Peyer's patch (tissue), 4 donors: ENCODE data around the gene TGM5. TPM values are rescaled to one million over a fixed set of nuclear protein-coding genes. Genes with fewer than 3 reads are reported as not detected.
"Not testable (repeated sequence)": the region's sequence is repeated elsewhere in the genome, so short reads cannot be mapped to it uniquely, and the experiment has no call there.

Experiments
- DNase-seq, 3 donors: peaks; one replicate each; pipeline ENCODE4 v3.0.0-alpha.2; 2017 to 2019
- H3K27ac ChIP-seq, 4 donors: fragments of 200-600 bp; sonication (generic); one replicate each; pipeline ENCODE4 v1.5.1; 2016 to 2019
- H3K27me3 ChIP-seq, 2 donors: fragments of 200-600 bp; sonication (generic); one replicate each; pipeline ENCODE4 v1.5.1; 2019
- H3K36me3 ChIP-seq, 3 donors: fragments of 200-600 bp; sonication (generic); one replicate each; pipeline ENCODE4 v1.5.1; 2016 to 2019
- H3K4me1 ChIP-seq, 4 donors: fragments of 200-600 bp; sonication (generic); one replicate each; pipeline ENCODE4 v1.5.1; 2016 to 2019
- H3K4me3 ChIP-seq, 4 donors: fragments of 200-600 bp; sonication (generic); 1 replicate in 3 of 4; 2 replicates in 1 of 4; pipeline ENCODE4 v1.5.1; 2016 to 2019; ENCODE audit warnings: mild to moderate bottlenecking in 1 of 4
- H3K9me3 ChIP-seq, 4 donors: fragments of 200-600 bp; sonication (generic); one replicate each; pipeline ENCODE4 v1.5.1; 2016 to 2019; ENCODE audit warnings: mild to moderate bottlenecking in 1 of 4
- POLR2A ChIP-seq, 2 donors: fragments of 450-650 bp; IDR thresholded peaks; one replicate each; pipeline ENCODE4 v1.5.1; 2017; ENCODE audit warnings: antibody characterized with exemption in 2 of 2, mild to moderate bottlenecking in 2 of 2, moderate library complexity in 2 of 2
- total RNA-seq, 4 donors: library from RNA; depleted of rRNA; stranded (reverse); fragments of >200 nt; gene quantifications; one replicate each; pipeline ENCODE4 v1.1.0, GENCODE V29; 2016
- TF ChIP-seq, protein P1 (sequence below), 6 experiments: fragments of 450-650 bp in 4 of 6; fragments of 200-600 bp in 2 of 6; sonication (generic) in 1 of 6; IDR thresholded peaks; one replicate each; pipeline ENCODE4 v1.5.1; 2017 to 2019; ENCODE audit warnings: antibody characterized with exemption in 6 of 6, mild to moderate bottlenecking in 3 of 6, moderate library complexity in 1 of 6

TGM5 gene
- total RNA-seq, 4 donors from 2014 or later = not detected

DNA sequence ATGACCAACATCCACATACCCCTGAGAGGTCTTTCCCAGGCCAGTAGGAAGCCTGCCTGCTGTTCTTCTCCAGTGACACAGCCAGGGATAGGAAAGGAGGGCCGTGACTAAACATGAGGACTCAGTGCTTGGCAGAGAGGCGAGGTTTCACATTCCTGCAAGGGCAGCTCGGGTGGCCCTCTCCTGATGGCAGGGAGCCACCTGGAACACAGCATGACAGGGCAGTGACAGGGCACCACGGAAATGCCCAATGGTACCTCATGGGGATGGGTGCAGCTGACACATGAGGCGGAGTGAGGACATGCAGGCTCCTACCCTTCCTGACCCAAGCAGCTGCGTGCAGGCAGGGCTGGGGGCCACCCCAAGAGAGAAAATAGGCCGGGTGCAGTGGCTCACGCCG is 7.4 kb upstream of the TGM5 start:
- no peaks in the 10 kb centered on the region for H3K27me3 ChIP-seq
- no peaks in the 10 kb centered on the region for H3K9me3 ChIP-seq
- no peak overlapping the region for H3K4me3 ChIP-seq
- no peaks in the 10 kb centered on the region for H3K36me3 ChIP-seq
- no peak overlapping the region for H3K27ac ChIP-seq
- TF ChIP-seq, protein P1, sequence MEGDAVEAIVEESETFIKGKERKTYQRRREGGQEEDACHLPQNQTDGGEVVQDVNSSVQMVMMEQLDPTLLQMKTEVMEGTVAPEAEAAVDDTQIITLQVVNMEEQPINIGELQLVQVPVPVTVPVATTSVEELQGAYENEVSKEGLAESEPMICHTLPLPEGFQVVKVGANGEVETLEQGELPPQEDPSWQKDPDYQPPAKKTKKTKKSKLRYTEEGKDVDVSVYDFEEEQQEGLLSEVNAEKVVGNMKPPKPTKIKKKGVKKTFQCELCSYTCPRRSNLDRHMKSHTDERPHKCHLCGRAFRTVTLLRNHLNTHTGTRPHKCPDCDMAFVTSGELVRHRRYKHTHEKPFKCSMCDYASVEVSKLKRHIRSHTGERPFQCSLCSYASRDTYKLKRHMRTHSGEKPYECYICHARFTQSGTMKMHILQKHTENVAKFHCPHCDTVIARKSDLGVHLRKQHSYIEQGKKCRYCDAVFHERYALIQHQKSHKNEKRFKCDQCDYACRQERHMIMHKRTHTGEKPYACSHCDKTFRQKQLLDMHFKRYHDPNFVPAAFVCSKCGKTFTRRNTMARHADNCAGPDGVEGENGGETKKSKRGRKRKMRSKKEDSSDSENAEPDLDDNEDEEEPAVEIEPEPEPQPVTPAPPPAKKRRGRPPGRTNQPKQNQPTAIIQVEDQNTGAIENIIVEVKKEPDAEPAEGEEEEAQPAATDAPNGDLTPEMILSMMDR (IDR thresholded peaks at IDR 0.05) = no peak
- no peak for TF ChIP-seq POLR2A (IDR thresholded peaks at IDR 0.05)
- H3K4me1 ChIP-seq = peaks cover 0 to 11% (median 0%) of the 10 kb centered on the region in 4 donors
- peak in 1 of 3 donors; percentile 8 for DNase-seq

DNA sequence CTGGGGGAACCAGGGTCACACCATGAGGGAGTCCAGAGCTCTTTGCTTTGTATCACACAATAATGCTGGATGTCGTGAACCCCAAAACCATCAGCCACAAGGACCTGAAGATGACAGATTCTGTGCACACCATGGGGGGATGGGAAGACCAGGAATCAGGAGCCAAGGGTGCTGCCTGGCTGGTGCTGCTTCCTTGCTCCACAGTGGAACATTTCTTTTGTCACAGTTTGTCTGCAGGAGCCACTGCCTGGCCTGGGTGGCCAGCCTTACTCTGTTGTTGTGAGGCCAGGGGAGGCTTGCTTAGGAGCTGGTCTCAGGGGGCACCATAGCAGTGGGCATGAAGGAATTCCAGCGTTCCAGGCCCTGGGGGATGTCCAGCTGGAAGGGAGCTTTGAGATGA is 6.5 kb upstream of the TGM5 start:
- Histone ChIP-seq H3K36me3 (no peaks in the 10 kb centered on the region), H3K9me3 (no peaks in the 10 kb centered on the region), H3K27ac (no peak overlapping the region), H3K4me3 (no peak overlapping the region), H3K27me3 (no peaks in the 10 kb centered on the region), H3K4me1 (peaks cover 0 to 11% (median 0%) of the 10 kb centered on the region in 4 donors)
- TF ChIP-seq, protein P1 (IDR thresholded peaks at IDR 0.05) = no peak
- no peak for TF ChIP-seq POLR2A (IDR thresholded peaks at IDR 0.05)
- no peak for DNase-seq

DNA sequence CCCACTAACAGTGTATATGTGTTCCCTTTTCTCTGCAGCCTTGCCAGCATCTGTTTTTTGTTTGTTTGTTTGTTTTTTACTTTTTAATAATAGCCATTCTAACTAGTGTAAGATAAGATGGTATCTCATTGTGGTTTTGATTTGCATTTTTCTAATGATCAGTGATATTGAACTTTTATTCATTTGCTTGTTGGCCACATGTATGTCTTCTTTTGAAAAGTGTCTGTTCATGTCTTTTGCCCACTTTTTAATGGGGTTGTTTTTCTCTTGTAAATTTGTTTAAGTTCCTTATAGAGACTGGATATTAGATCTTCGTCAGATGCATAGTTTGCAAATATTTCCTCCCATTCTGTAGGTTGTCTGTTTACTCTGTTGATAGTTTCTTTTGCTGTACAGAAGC is 5.2 kb upstream of the TGM5 start:
- not testable (repeated sequence) for H3K27ac ChIP-seq, H3K27me3 ChIP-seq, DNase-seq, H3K36me3 ChIP-seq, H3K9me3 ChIP-seq, H3K4me3 ChIP-seq
- peaks cover 0 to 11% (median 0%) of the 10 kb centered on the region in 4 donors for H3K4me1 ChIP-seq

DNA sequence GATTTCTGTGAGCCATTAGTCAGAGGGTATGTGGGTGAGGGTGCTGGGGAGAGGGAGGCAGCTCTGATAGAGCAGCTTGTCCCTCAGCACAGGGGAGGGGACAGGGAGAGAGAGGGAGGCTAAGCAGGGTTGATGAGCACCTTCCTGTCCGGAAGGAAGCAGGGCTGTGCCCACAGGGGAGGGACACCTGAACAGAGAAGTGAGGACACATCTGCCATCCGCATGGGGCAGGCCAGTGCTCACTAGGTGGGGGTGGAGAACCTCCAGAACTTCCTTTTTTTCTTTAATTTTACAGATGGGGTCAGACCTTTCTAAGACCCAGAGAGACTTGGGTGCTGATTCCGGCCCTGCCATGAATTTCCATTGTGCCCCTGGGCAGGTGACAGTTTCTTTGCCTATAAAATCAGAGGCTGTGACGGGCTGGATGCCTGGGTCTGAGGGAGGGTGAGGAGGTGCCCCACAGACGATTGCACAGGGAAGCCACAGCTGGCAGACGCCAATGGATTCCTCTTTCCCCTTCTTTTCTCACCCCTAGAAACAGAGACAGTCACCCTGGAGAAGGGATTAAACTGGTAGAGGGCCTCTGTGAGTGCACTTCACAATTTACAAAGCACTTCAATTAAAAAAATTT is 4.1 kb upstream of the TGM5 start:
- H3K4me1 ChIP-seq = peaks cover 0 to 11% (median 0%) of the 10 kb centered on the region in 4 donors
- no peaks in the 10 kb centered on the region for H3K9me3 ChIP-seq
- peak in 2 of 3 donors; percentile 75 to 81 for DNase-seq
- no peak overlapping the region for H3K4me3 ChIP-seq
- peak overlapping the region in 1 of 4 donors; percentile 52 for H3K27ac ChIP-seq
- H3K36me3 ChIP-seq = no peaks in the 10 kb centered on the region
- no peak for TF ChIP-seq POLR2A (IDR thresholded peaks at IDR 0.05)
- TF ChIP-seq, protein P1 (IDR thresholded peaks at IDR 0.05) = no peak
- no peaks in the 10 kb centered on the region for H3K27me3 ChIP-seq

DNA sequence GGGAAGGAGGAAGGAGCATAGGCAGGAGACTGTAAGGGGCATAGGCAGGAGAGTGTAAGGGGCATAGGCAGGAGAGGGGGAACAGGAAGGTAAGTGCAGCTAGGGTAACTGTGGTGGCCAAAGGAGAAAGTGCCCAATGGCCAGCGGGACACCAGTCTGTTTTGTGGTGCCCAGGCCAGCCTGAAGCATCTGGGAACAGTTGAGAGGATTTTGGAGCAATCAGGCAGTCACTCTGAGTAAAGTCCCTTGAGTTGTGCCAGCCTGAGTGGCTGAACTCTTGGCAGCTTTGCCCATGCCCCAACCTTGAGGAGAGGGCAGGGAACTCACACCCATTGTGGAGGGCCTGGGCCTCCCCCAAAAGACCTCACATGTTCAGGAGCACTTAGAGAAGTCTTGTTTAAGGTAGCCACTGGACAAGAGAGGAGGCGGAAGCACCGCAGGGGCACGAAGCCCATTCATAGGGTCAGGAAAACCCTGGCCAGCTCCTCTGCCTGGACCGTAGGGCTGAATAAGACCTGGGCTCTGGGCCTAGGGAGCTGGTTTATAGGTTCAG is 3.5 kb upstream of the TGM5 start:
- Histone ChIP-seq H3K4me3 (no peak overlapping the region), H3K9me3 (no peaks in the 10 kb centered on the region), H3K27ac (peak overlapping the region in 1 of 4 donors; percentile 52), H3K4me1 (peaks cover 0 to 11% (median 0%) of the 10 kb centered on the region in 4 donors), H3K36me3 (no peaks in the 10 kb centered on the region), H3K27me3 (no peaks in the 10 kb centered on the region)
- TF ChIP-seq, protein P1 (IDR thresholded peaks at IDR 0.05) = no peak
- no peak for TF ChIP-seq POLR2A (IDR thresholded peaks at IDR 0.05)
- peak in 1 of 3 donors; percentile 2 for DNase-seq
